ENCODE data around the gene MPPED2. TPM values are rescaled to one million over a fixed set of nuclear protein-coding genes. Genes with fewer than 3 reads are reported as not detected.

MPPED2 gene
- total and polyA plus RNA-seq, 7 donors: 0.80 to 19.1 (median 6.8) TPM; not detected in 2

GRCh38 chr11:30370164-30370563 lies 216.0 kb downstream of the MPPED2 start:
- H3K9me3 ChIP-seq: no peaks in the 10 kb centered on the region
- WGBS, 2 donors: 89 to 97% methylated on average over 1 of the region's 1 CpG
- intact Hi-C loops (cut with DNase I): no loop called here
- no peaks in the 10 kb centered on the region for H3K36me3 ChIP-seq
- no peak overlapping the region for H3K27ac ChIP-seq
- H3K4me3 ChIP-seq: no peak overlapping the region
- no peaks in the 10 kb centered on the region for H3K4me1 ChIP-seq
- no peaks in the 10 kb centered on the region for H3K27me3 ChIP-seq
- no peak for DNase-seq
- no peak for TF ChIP-seq POLR2A (IDR thresholded peaks at IDR 0.05)
- no peak for TF ChIP-seq POLR2AphosphoS5 (IDR thresholded peaks at IDR 0.05)

GRCh38 chr11:30368394-30368793 lies 217.8 kb downstream of the MPPED2 start:
- Histone ChIP-seq H3K4me1 (no peaks in the 10 kb centered on the region), H3K27me3 (no peaks in the 10 kb centered on the region), H3K9me3 (no peaks in the 10 kb centered on the region), H3K4me3 (no peak overlapping the region), H3K36me3 (no peaks in the 10 kb centered on the region), H3K27ac (no peak overlapping the region)
- TF ChIP-seq EP300 (IDR thresholded peaks at IDR 0.05): no peak
- TF ChIP-seq POLR2A (IDR thresholded peaks at IDR 0.05): no peak
- 90% methylated on average over 4 of the region's 4 CpGs for WGBS, 2 donors
- intact Hi-C loops (cut with DNase I): no loop called here
- DNase-seq: no peak

GRCh38 chr11:30365793-30366517 lies 220.2 kb downstream of the MPPED2 start:
- Histone ChIP-seq H3K4me3 (no peak overlapping the region), H3K27ac (no peak overlapping the region), H3K27me3 (no peaks in the 10 kb centered on the region), H3K36me3 (no peaks in the 10 kb centered on the region), H3K9me3 (no peaks in the 10 kb centered on the region), H3K4me1 (no peaks in the 10 kb centered on the region)
- no peak for DNase-seq
- 92 to 93% methylated on average over 3 of the region's 3 CpGs for WGBS, 2 donors
- intact Hi-C loops (cut with DNase I): no loop called here
- no peak for TF ChIP-seq POLR2AphosphoS5 (IDR thresholded peaks at IDR 0.05)
- no peak for TF ChIP-seq EP300 (IDR thresholded peaks at IDR 0.05)
- TF ChIP-seq POLR2A (IDR thresholded peaks at IDR 0.05): no peak
- no peak for TF ChIP-seq CTCF (IDR thresholded peaks at IDR 0.05)

- no peaks in the 10 kb centered on the region for H3K36me3 ChIP-seq
- intact Hi-C loops (cut with DNase I): no loop called here
- TF ChIP-seq POLR2AphosphoS5 (IDR thresholded peaks at IDR 0.05) (no peak), CTCF (IDR thresholded peaks at IDR 0.05) (no peak), POLR2A (IDR thresholded peaks at IDR 0.05) (no peak), EP300 (IDR thresholded peaks at IDR 0.05) (no peak)
- no peaks in the 10 kb centered on the region for H3K4me1 ChIP-seq
- no peak overlapping the region for H3K27ac ChIP-seq
- no peaks in the 10 kb centered on the region for H3K27me3 ChIP-seq
- WGBS, 2 donors: 81 to 87% methylated on average over 9 of the region's 9 CpGs
- H3K4me3 ChIP-seq: no peak overlapping the region
- H3K9me3 ChIP-seq: no peaks in the 10 kb centered on the region
- DNase-seq: no peak
These were observed 221.2 kb downstream of the MPPED2 start for GRCh38 chr11:30364837-30365482.

GRCh38 chr11:30364139-30364836 lies 221.9 kb downstream of the MPPED2 start:
- Histone ChIP-seq H3K27me3 (no peaks in the 10 kb centered on the region), H3K4me1 (no peaks in the 10 kb centered on the region), H3K9me3 (no peaks in the 10 kb centered on the region), H3K27ac (no peak overlapping the region), H3K36me3 (no peaks in the 10 kb centered on the region), H3K4me3 (no peak overlapping the region)
- DNase-seq: no peak
- TF ChIP-seq EP300 (IDR thresholded peaks at IDR 0.05): no peak
- TF ChIP-seq CTCF (IDR thresholded peaks at IDR 0.05): no peak
- TF ChIP-seq POLR2AphosphoS5 (IDR thresholded peaks at IDR 0.05): no peak
- no peak for TF ChIP-seq POLR2A (IDR thresholded peaks at IDR 0.05)
- intact Hi-C loops (cut with DNase I): no loop called here
- 57 to 59% methylated on average over 7 of the region's 7 CpGs for WGBS, 2 donors
